H1 (cell line): Measurements from ENCODE around the gene A4GALT. TPM values are rescaled to one million over a fixed set of nuclear protein-coding genes. Genes with fewer than 3 reads are reported as not detected.

Source experiments
- HDAC6 ChIP-seq: IDR thresholded peaks from one replicate; pipeline ENCODE4 v1.7.1; 2012; ENCODE audit warnings: low read depth, mild to moderate bottlenecking, inconsistent platforms, low read length, moderate library complexity
- polyA plus RNA-seq, 7 experiments: library from polyadenylated mRNA; depleted of rRNA in 3 of 7; stranded (reverse) in 5 of 7; unstranded in 2 of 7; fragments of >200 nt in 5 of 7; fragments of 200-250 nt in 2 of 7; gene quantifications; 1 replicate in 5 of 7; 2 replicates in 1 of 7; 4 replicates in 1 of 7; pipeline versions ENCODE4 v1.2.1 to v1.2.3, GENCODE V29; 2011 to 2013; ENCODE audit warnings: missing spikeins in 2 of 7, mixed read lengths in 2 of 7
- total RNA-seq: library from RNA; stranded (reverse); fragmentation: NEBNext Ultra II Directional; extraction: Animal tissue kit (Norgen Biotek cat#: 25700); gene quantifications from 2 replicates; pipeline ENCODE4 v1.2.1, GENCODE V29; 2021

A4GALT gene
- total and polyA plus RNA-seq, 2 of the 8 experiments (the other 6 are each of a cell fraction or from before 2014, with no cell fraction given) = 7.2 to 13.8 TPM

GRCh38 chr22:42643634-42644421 lies 76.8 kb downstream of the A4GALT start (continued):
- no peak for TF ChIP-seq HDAC6
